PC-9 (cell line): ENCODE data around the gene BOC.

Experiments used
- EZH2 ChIP-seq: fragments of 200-600 bp; sonication (generic); IDR thresholded peaks from 2 replicates; pipeline ENCODE4 v1.8.0; 2017; ENCODE audit warnings: antibody characterized with exemption, low read depth
- TF ChIP-seq, protein P1 (sequence below): fragments of 200-600 bp; sonication (generic); conservative IDR thresholded peaks from 2 replicates; pipeline ENCODE4 v1.6.1; 2017; ENCODE audit warnings: mixed run types, antibody characterized with exemption, mild to moderate bottlenecking, moderate library complexity

DNA sequence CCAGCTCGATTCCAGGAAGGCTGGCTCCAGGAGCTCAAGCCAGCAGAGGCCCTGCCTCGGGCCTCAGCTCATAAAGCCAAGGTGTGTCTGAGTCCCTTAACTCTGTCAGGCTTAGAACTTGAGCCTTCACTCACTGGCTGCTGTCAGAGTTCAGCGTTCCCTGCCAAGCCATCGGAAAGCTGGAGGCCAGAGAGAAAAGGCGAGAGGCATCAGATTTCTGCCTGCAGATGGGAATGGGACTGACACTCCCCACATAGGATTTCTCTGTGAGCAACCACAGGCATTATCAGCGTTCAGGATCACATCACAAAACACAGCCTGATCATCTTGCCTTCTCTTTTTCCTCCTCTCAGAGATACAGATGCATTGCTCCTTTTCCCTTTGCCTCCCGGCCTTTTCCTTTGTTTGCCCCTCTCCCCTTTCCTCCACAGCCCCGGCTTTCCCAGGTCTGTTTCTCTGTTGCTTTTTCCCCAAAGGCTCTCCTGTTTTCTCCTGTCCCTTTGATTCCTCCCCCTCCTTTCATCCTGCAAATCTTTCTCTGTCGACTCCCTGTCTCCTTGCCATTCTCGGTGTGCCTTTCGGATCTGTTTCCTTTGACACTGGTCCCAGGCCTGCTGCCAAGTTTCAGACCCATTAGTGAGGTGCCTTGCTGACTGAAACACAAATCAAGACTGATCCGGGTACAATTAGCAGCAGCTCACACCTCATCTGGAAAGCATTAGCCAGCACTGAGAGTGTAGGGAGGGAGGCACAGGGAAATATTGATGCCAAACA, 44.5 kb upstream of the BOC start:
- TF ChIP-seq, protein P1, sequence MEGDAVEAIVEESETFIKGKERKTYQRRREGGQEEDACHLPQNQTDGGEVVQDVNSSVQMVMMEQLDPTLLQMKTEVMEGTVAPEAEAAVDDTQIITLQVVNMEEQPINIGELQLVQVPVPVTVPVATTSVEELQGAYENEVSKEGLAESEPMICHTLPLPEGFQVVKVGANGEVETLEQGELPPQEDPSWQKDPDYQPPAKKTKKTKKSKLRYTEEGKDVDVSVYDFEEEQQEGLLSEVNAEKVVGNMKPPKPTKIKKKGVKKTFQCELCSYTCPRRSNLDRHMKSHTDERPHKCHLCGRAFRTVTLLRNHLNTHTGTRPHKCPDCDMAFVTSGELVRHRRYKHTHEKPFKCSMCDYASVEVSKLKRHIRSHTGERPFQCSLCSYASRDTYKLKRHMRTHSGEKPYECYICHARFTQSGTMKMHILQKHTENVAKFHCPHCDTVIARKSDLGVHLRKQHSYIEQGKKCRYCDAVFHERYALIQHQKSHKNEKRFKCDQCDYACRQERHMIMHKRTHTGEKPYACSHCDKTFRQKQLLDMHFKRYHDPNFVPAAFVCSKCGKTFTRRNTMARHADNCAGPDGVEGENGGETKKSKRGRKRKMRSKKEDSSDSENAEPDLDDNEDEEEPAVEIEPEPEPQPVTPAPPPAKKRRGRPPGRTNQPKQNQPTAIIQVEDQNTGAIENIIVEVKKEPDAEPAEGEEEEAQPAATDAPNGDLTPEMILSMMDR: no peak
- no peak for TF ChIP-seq EZH2
